Thyroid gland (tissue), 4 donors: ENCODE measurements around the gene RBM15. TPM values are rescaled to one million over a fixed set of nuclear protein-coding genes. Genes with fewer than 3 reads are reported as not detected.

ENCODE experiments used
- DNase-seq, 2 donors: peaks; one replicate each; pipeline ENCODE4 v3.0.0-alpha.2; 2019
- H3K27ac ChIP-seq, 3 donors: fragments of 200-600 bp; sonication (generic); 1 replicate in 2 of 3; 2 replicates in 1 of 3; pipeline ENCODE4 v1.5.1; 2016 to 2019; ENCODE audit warnings: mild to moderate bottlenecking in 1 of 3, moderate library complexity in 1 of 3
- H3K27me3 ChIP-seq: fragments of 200-600 bp; sonication (generic); one replicate; pipeline ENCODE4 v1.5.1; 2019
- H3K36me3 ChIP-seq, 2 donors: fragments of 200-600 bp; sonication (generic); one replicate each; pipeline ENCODE4 v1.5.1; 2016 to 2019
- H3K4me1 ChIP-seq, 2 donors: fragments of 200-600 bp; sonication (generic); one replicate each; pipeline ENCODE4 v1.5.1; 2017 to 2019
- H3K4me3 ChIP-seq, 3 donors: fragments of 200-600 bp; sonication (generic); replicated peaks in 1 of 3; 1 replicate in 2 of 3; 2 replicates in 1 of 3; pipeline ENCODE4 v1.5.1; 2016; ENCODE audit warnings: mild to moderate bottlenecking in 1 of 3
- H3K9me3 ChIP-seq: fragments of 200-600 bp; sonication (generic); one replicate; pipeline ENCODE4 v1.5.1; 2017
- CTCF ChIP-seq, 6 experiments: fragments of 200-600 bp in 3 of 6; fragments of 450-650 bp in 3 of 6; sonication (generic) in 3 of 6; IDR thresholded peaks; one replicate each; pipeline ENCODE4 v1.5.1; 2016 to 2019; ENCODE audit warnings: antibody characterized with exemption in 6 of 6, mild to moderate bottlenecking in 2 of 6, inconsistent platforms in 1 of 6, moderate library complexity in 1 of 6
- POLR2A ChIP-seq, 2 donors: fragments of 450-650 bp; IDR thresholded peaks; one replicate each; pipeline ENCODE4 v1.6.1; 2017; ENCODE audit warnings: antibody characterized with exemption in 2 of 2, mild to moderate bottlenecking in 2 of 2, moderate library complexity in 1 of 2
- WGBS, 2 donors: methylation state at CpG; one replicate each; pipeline ENCODE4 v1.1.5; 2017; 5-methylcytosine and 5-hydroxymethylcytosine counted together
- intact Hi-C: fragments of 100-400 bp; cut with DNase I; formaldehyde crosslinking; loops from one replicate; pipeline ENCODE4 v1.15.1; 2023
- total RNA-seq, 4 donors: library from RNA; depleted of rRNA; stranded (reverse); fragments of >200 nt; gene quantifications; one replicate each; pipeline ENCODE4 v1.2.3, GENCODE V29; 2016

RBM15 gene
- total RNA-seq, 4 donors from 2014 or later, result 38.4 to 59.8 (median 40.7) TPM

GRCh38 chr1:110393691-110394492 is 54.7 kb downstream of the RBM15 start:
- Histone ChIP-seq H3K36me3 (peaks cover 0 to 5% of the 10 kb centered on the region in 2 donors), H3K27ac (no peak overlapping the region), H3K4me1 (peaks cover 0 to 5% of the 10 kb centered on the region in 2 donors), H3K9me3 (no peaks in the 10 kb centered on the region), H3K27me3 (no peaks in the 10 kb centered on the region), H3K4me3 (no peak overlapping the region)
- WGBS, 2 donors, result 87 to 90% methylated on average over 3 of the region's 3 CpGs
- intact Hi-C loops, result no loop called here
- no peak for TF ChIP-seq POLR2A (IDR thresholded peaks at IDR 0.05)
- no peak for TF ChIP-seq CTCF (IDR thresholded peaks at IDR 0.05)
- DNase-seq, result no peak

GRCh38 chr1:110394493-110394820 is 55.3 kb downstream of the RBM15 start:
- TF ChIP-seq CTCF (IDR thresholded peaks at IDR 0.05) (no peak), POLR2A (IDR thresholded peaks at IDR 0.05) (no peak)
- Histone ChIP-seq H3K27me3 (no peaks in the 10 kb centered on the region), H3K9me3 (no peaks in the 10 kb centered on the region), H3K27ac (no peak overlapping the region), H3K4me1 (peaks cover 0 to 5% of the 10 kb centered on the region in 2 donors), H3K36me3 (peaks cover 0 to 6% of the 10 kb centered on the region in 2 donors), H3K4me3 (no peak overlapping the region)
- WGBS, 2 donors, result 93 to 96% methylated on average over 3 of the region's 3 CpGs
- intact Hi-C loops, result no loop called here
- DNase-seq, result no peak

Other genes with a start within 250 kb of the RBM15 start
- under 1 TPM in 1 of 4 donors, not detected in 3; 0.27 TPM for gene UBL4B, start 226.9 kb upstream of the RBM15 start, total RNA-seq
- under 1 TPM; under 0.01 to 0.49 (median 0.18) TPM for gene SLC6A17, start 188.9 kb upstream of the RBM15 start, total RNA-seq
- 10 to 100 TPM in 1 of 4 donors, 1 to 10 TPM in 3; 3.8 to 12.5 (median 4.6) TPM for gene KCNC4, start 129.1 kb upstream of the RBM15 start, total RNA-seq
- gene SLC16A4, start 51.6 kb downstream of the RBM15 start, total RNA-seq, result 10 to 100 TPM; 18.6 to 30.5 (median 25.8) TPM
- 100 to 1,000 TPM in 1 of 4 donors, 10 to 100 TPM in 3; 46.1 to 119 (median 80.2) TPM for gene LAMTOR5, start 68.3 kb downstream of the RBM15 start, total RNA-seq
- gene PROK1, start 111.8 kb downstream of the RBM15 start, total RNA-seq, result under 1 TPM in 1 of 4 donors, not detected in 3; 0.33 TPM
- gene KCNA10, start 179.8 kb downstream of the RBM15 start, total RNA-seq, result not detected